ENCODE results near the gene BAIAP2.

BAIAP2 gene

GRCh38 chr17:81063106-81064093, 28.4 kb downstream of the BAIAP2 start:
- peaks cover 2% of the 10 kb centered on the region for H3K36me3 ChIP-seq (ENCODE audit: control insufficient read depth, insufficient read depth, low read length)
- no peaks in the 10 kb centered on the region for H3K9me3 ChIP-seq (ENCODE audit: control insufficient read depth, insufficient read depth, low read length)
- no peak overlapping the region for H3K4me3 ChIP-seq (ENCODE audit: low read depth, low read length)
- no peaks in the 10 kb centered on the region for H3K4me1 ChIP-seq (ENCODE audit: control insufficient read depth, insufficient read depth, low read length)
- peak overlapping the region; percentile 37 for H3K9ac ChIP-seq (ENCODE audit: low read depth, low read length)
- H3K27me3 ChIP-seq (ENCODE audit: control insufficient read depth, insufficient read depth, low read length): no peaks in the 10 kb centered on the region

GRCh38 chr17:81064678-81065475, 29.9 kb downstream of the BAIAP2 start:
- Histone ChIP-seq H3K9me3 (ENCODE audit: control insufficient read depth, insufficient read depth, low read length) (no peaks in the 10 kb centered on the region), H3K4me3 (ENCODE audit: low read depth, low read length) (no peak overlapping the region), H3K36me3 (ENCODE audit: control insufficient read depth, insufficient read depth, low read length) (peaks cover 2% of the 10 kb centered on the region), H3K27me3 (ENCODE audit: control insufficient read depth, insufficient read depth, low read length) (no peaks in the 10 kb centered on the region), H3K9ac (ENCODE audit: low read depth, low read length) (no peak overlapping the region), H3K4me1 (ENCODE audit: control insufficient read depth, insufficient read depth, low read length) (no peaks in the 10 kb centered on the region)

GRCh38 chr17:81065500-81065899, 30.5 kb downstream of the BAIAP2 start:
- H3K9ac ChIP-seq (ENCODE audit: low read depth, low read length): no peak overlapping the region
- H3K27me3 ChIP-seq (ENCODE audit: control insufficient read depth, insufficient read depth, low read length): no peaks in the 10 kb centered on the region
- no peaks in the 10 kb centered on the region for H3K4me1 ChIP-seq (ENCODE audit: control insufficient read depth, insufficient read depth, low read length)
- no peaks in the 10 kb centered on the region for H3K9me3 ChIP-seq (ENCODE audit: control insufficient read depth, insufficient read depth, low read length)
- H3K4me3 ChIP-seq (ENCODE audit: low read depth, low read length): no peak overlapping the region
- H3K36me3 ChIP-seq (ENCODE audit: control insufficient read depth, insufficient read depth, low read length): peaks cover 2% of the 10 kb centered on the region

- Histone ChIP-seq H3K4me3 (ENCODE audit: low read depth, low read length) (no peak overlapping the region), H3K4me1 (ENCODE audit: control insufficient read depth, insufficient read depth, low read length) (no peaks in the 10 kb centered on the region), H3K27me3 (ENCODE audit: control insufficient read depth, insufficient read depth, low read length) (no peaks in the 10 kb centered on the region), H3K36me3 (ENCODE audit: control insufficient read depth, insufficient read depth, low read length) (peaks cover 2% of the 10 kb centered on the region), H3K9me3 (ENCODE audit: control insufficient read depth, insufficient read depth, low read length) (no peaks in the 10 kb centered on the region), H3K9ac (ENCODE audit: low read depth, low read length) (no peak overlapping the region)
These were observed 31.1 kb downstream of the BAIAP2 start for GRCh38 chr17:81066072-81066471.

GRCh38 chr17:81066771-81067315, 31.9 kb downstream of the BAIAP2 start:
- Histone ChIP-seq H3K9me3 (ENCODE audit: control insufficient read depth, insufficient read depth, low read length) (no peaks in the 10 kb centered on the region), H3K4me3 (ENCODE audit: low read depth, low read length) (no peak overlapping the region), H3K9ac (ENCODE audit: low read depth, low read length) (no peak overlapping the region), H3K36me3 (ENCODE audit: control insufficient read depth, insufficient read depth, low read length) (peaks cover 2% of the 10 kb centered on the region), H3K27me3 (ENCODE audit: control insufficient read depth, insufficient read depth, low read length) (no peaks in the 10 kb centered on the region), H3K4me1 (ENCODE audit: control insufficient read depth, insufficient read depth, low read length) (no peaks in the 10 kb centered on the region)

- no peaks in the 10 kb centered on the region for H3K4me1 ChIP-seq (ENCODE audit: control insufficient read depth, insufficient read depth, low read length)
- no peak overlapping the region for H3K4me3 ChIP-seq (ENCODE audit: low read depth, low read length)
- no peaks in the 10 kb centered on the region for H3K27me3 ChIP-seq (ENCODE audit: control insufficient read depth, insufficient read depth, low read length)
- H3K9me3 ChIP-seq (ENCODE audit: control insufficient read depth, insufficient read depth, low read length): no peaks in the 10 kb centered on the region
- H3K36me3 ChIP-seq (ENCODE audit: control insufficient read depth, insufficient read depth, low read length): peaks cover 5% of the 10 kb centered on the region
- no peak overlapping the region for H3K9ac ChIP-seq (ENCODE audit: low read depth, low read length)
These were observed 32.5 kb downstream of the BAIAP2 start for GRCh38 chr17:81067391-81067811.

- Histone ChIP-seq H3K36me3 (ENCODE audit: control insufficient read depth, insufficient read depth, low read length) (peaks cover 6% of the 10 kb centered on the region), H3K4me3 (ENCODE audit: low read depth, low read length) (no peak overlapping the region), H3K9me3 (ENCODE audit: control insufficient read depth, insufficient read depth, low read length) (no peaks in the 10 kb centered on the region), H3K4me1 (ENCODE audit: control insufficient read depth, insufficient read depth, low read length) (no peaks in the 10 kb centered on the region), H3K27me3 (ENCODE audit: control insufficient read depth, insufficient read depth, low read length) (no peaks in the 10 kb centered on the region), H3K9ac (ENCODE audit: low read depth, low read length) (no peak overlapping the region)
These were observed 33.6 kb downstream of the BAIAP2 start for GRCh38 chr17:81068411-81069134.

- peaks cover 6% of the 10 kb centered on the region for H3K36me3 ChIP-seq (ENCODE audit: control insufficient read depth, insufficient read depth, low read length)
- H3K9me3 ChIP-seq (ENCODE audit: control insufficient read depth, insufficient read depth, low read length): no peaks in the 10 kb centered on the region
- no peaks in the 10 kb centered on the region for H3K4me1 ChIP-seq (ENCODE audit: control insufficient read depth, insufficient read depth, low read length)
- no peak overlapping the region for H3K9ac ChIP-seq (ENCODE audit: low read depth, low read length)
- H3K27me3 ChIP-seq (ENCODE audit: control insufficient read depth, insufficient read depth, low read length): no peaks in the 10 kb centered on the region
- H3K4me3 ChIP-seq (ENCODE audit: low read depth, low read length): no peak overlapping the region
These were observed 34.2 kb downstream of the BAIAP2 start for GRCh38 chr17:81069135-81069645.

- H3K4me1 ChIP-seq (ENCODE audit: control insufficient read depth, insufficient read depth, low read length): no peaks in the 10 kb centered on the region
- no peak overlapping the region for H3K9ac ChIP-seq (ENCODE audit: low read depth, low read length)
- H3K27me3 ChIP-seq (ENCODE audit: control insufficient read depth, insufficient read depth, low read length): no peaks in the 10 kb centered on the region
- peaks cover 5% of the 10 kb centered on the region for H3K36me3 ChIP-seq (ENCODE audit: control insufficient read depth, insufficient read depth, low read length)
- H3K9me3 ChIP-seq (ENCODE audit: control insufficient read depth, insufficient read depth, low read length): no peaks in the 10 kb centered on the region
- H3K4me3 ChIP-seq (ENCODE audit: low read depth, low read length): no peak overlapping the region
These were observed 35.7 kb downstream of the BAIAP2 start for GRCh38 chr17:81070541-81071246.

GRCh38 chr17:81071761-81072741, 37.1 kb downstream of the BAIAP2 start:
- Histone ChIP-seq H3K4me3 (ENCODE audit: low read depth, low read length) (no peak overlapping the region), H3K9me3 (ENCODE audit: control insufficient read depth, insufficient read depth, low read length) (no peaks in the 10 kb centered on the region), H3K36me3 (ENCODE audit: control insufficient read depth, insufficient read depth, low read length) (peaks cover 9% of the 10 kb centered on the region), H3K9ac (ENCODE audit: low read depth, low read length) (no peak overlapping the region), H3K27me3 (ENCODE audit: control insufficient read depth, insufficient read depth, low read length) (no peaks in the 10 kb centered on the region), H3K4me1 (ENCODE audit: control insufficient read depth, insufficient read depth, low read length) (no peaks in the 10 kb centered on the region)
